Ureter (tissue), 1 donor: ENCODE results near the gene STAT3. TPM values are rescaled to one million over a fixed set of nuclear protein-coding genes. Genes with fewer than 3 reads are reported as not detected.
"Not testable (repeated sequence)": the region's sequence is repeated elsewhere in the genome, so short reads cannot be mapped to it uniquely, and the experiment has no call there.

ENCODE experiments used
- DNase-seq: peaks from one replicate; pipeline ENCODE4 v3.0.0-alpha.2; 2020; ENCODE audit warnings: low spot score
- total RNA-seq: library from RNA; stranded (reverse); gene quantifications from one replicate; pipeline ENCODE4 v1.2.4, GENCODE V29; 2023
- donor health status: DM: yes; HTN: yes; CAD: no.

Gene STAT3
- total RNA-seq, 1 donor from 2014 or later, result 295 TPM

DNA sequence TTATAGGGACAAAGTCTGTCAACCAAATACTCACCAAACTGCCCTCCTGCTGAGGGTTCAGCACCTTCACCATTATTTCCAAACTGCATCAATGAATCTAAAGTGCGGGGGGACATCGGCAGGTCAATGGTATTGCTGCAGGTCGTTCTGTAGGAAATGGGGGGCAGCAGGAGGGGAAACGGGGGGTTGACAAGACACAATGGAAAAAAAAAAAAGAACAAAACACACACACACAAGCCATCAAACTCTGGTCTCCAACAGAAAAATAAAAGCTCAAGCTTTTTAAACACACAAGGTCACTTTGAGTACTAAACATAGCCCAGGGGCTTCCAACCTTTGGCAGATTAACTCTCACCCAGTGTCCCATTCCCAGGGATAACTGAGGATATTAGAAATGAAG lies 71.5 kb downstream of the STAT3 start:
- no peak for DNase-seq

DNA sequence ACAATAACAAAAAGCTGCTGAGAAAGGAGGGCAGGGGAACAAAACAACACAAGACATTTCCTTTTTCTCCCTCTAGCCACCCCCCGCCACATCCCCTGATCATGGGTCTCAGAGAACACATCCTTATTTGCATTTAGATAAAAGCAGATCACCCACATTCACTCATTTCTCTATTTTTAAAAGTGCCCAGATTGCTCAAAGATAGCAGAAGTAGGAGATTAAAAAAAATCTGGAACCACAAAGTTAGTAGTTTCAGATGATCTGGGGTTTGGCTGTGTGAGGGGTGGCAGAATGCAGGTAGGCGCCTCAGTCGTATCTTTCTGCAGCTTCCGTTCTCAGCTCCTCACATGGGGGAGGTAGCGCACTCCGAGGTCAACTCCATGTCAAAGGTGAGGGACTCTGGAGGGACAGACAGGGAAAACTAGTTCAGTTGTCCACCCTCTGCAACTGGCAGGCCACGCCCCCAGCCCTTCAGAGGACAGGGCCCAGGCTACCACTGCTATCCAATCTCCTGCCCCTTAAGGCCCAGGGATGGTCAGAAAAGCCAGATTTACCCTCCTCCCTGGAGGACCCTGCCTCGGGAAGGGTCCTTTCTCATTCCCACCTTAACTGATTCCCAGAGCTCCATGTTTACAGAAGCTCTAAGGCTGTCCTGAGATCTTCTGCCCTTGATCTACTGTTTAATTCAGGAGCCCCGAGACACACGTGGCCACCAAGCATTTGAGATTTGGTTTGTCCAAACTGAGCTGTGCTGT lies 72.7 kb downstream of the STAT3 start:
- DNase-seq, result no peak

DNA sequence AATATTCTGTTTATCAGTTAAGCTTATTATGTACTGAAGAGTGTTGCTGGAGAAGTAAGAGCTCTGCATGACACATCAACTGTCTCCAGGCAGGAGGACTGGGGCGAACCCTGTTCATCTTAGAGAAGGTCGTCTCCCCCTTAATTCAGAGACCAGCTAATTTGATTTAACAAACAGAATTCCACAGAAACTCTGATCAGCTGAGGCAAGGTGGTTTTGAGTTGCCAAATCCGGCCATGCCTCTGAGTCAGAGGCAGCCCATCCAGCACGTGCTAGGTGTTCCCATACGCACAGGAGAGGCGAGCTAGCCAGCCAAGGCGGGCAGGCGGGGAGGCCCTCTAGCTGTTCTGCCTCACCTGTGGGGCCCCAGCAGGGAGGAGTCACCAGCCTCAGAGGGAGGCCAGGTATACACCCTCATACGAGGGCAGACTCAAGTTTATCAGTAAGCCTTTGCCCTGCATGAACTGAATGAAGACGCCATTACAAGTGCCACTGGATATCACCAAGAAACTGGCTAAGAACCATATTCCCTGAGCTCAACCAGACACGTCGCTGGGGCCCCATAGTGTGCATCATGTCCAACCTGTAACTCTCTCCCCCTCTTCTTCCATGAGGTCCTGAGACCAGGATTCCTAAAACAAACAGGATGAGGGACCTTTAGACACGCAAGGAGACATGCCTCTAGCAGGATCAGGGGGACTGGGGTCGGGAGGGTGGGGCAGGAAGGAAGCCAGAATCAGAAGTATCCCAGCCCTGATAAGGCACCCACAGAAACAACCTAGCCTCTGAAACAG lies 74.3 kb downstream of the STAT3 start:
- no peak for DNase-seq

DNA sequence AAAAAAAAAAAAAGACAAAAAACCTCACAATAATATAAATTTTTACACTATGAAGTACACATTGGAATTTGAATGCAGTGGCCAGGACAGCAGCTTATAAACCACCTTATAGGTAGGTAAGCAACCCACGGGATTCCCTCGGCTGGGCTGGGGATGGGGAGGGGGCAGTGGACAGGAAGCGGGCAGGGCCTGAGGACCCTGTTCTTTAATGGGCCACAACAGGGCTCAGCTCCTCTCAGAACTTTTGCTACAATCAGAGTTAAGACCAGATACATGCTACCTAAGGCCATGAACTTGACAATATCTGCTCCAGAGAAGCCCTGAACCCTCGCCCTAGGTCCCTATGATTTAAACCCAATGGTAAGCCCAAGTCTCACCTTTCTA lies 74.9 kb downstream of the STAT3 start:
- DNase-seq, result no peak

DNA sequence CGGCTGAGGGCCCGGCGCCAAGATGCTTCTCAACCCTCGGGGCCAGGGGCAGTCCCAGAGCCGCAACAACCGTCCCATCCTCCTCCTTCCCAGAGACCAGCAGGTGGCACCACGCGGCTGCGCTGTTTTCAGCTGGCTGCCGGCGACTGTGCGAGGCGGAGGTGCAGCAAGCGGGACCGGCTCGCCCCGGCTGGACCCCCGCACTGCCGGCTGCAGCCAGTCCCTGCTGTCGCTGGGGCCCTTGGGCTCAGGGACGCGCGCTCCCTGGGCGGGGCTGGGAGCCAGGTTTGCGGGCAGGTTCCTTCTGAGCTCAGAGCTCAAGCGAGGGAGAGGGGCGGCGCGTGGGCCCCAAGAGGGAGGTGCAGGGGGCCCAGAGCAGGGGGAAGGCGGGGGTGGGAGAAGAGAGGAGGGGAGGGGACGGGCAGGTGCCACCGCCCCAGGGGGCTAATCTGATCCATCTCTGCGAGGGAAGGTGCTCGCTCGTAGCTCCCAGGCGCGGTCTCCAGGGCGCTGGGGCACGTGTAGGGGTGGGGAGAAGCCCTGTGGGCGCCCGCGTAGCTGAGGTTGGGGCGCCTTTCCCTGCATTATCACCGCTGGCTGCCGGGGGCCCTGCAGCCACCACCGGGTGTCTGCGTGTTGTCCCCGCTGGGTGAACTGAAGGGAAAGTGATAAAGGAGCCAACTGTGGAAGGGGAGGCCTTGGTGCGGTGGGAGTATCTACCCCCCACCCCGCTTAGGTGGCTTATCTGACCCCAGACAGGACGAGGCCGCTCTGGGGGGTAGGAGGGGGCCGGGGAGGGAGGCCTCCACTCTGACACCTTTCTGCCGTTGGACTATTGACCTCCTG lies 75.7 kb downstream of the STAT3 start:
- DNase-seq, result peak; percentile 88

DNA sequence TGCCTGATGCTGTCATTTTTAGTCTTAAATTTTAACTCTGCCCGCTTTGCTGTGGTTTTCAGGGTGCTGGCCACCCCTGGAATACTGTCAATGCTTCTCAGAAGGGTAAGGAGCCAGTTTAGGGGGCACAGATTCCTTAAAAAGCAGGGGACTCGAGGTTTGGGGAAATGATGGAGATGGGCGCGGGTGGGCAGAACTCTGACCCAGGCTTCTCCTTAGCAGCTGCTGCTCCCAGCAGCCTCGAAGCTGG lies 76.3 kb downstream of the STAT3 start:
- DNase-seq, result no peak

DNA sequence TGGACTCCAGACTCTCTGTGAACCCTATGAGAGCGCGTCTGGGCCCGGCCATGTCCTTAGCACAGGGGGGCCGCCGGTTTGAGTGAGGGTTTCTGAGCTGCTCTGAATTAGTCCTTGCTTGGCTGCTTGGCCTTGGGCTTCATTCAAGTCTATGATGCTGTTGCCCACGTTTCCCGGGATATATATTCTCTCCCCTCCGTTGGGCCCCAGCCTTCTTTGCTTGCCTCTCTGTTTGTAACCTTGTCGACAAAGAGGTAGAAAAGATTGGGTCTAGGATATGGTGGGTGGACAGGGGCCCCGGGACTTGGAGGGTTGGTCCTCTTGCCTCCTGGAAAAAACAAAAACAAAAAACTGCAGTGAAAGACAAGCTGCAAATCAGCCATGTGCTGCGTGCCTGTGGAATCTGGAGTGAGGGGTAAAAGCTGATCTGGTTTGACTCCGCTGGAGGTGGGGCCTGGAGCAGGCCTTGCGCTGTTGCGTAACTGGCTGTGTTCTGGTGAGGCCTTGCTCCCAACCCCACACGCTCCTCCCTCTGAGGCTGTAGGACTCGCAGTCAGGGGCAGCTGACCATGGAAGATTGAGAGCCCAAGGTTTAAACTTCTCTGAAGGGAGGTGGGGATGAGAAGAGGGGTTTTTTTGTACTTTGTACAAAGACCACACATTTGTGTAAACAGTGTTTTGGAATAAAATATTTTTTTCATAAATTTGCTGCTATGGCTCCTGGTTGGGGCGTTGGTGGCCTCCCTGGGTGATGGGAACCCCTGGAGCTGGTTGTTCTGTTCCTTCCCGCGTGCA lies 76.8 kb downstream of the STAT3 start:
- DNase-seq, result peak; percentile 90

DNA sequence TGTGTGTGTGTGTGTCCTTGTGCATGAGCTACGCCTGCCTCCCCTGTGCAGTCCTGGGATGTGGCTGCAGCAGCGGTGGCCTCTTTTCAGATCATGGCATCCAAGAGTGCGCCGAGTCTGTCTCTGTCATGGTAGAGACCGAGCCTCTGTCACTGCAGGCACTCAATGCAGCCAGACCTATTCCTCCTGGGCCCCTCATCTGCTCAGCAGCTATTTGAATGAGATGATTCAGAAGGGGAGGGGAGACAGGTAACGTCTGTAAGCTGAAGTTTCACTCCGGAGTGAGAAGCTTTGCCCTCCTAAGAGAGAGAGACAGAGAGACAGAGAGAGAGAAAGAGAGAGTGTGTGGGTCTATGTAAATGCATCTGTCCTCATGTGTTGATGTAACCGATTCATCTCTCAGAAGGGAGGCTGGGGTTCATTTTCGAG lies 77.4 kb downstream of the STAT3 start:
- DNase-seq, result no peak

DNA sequence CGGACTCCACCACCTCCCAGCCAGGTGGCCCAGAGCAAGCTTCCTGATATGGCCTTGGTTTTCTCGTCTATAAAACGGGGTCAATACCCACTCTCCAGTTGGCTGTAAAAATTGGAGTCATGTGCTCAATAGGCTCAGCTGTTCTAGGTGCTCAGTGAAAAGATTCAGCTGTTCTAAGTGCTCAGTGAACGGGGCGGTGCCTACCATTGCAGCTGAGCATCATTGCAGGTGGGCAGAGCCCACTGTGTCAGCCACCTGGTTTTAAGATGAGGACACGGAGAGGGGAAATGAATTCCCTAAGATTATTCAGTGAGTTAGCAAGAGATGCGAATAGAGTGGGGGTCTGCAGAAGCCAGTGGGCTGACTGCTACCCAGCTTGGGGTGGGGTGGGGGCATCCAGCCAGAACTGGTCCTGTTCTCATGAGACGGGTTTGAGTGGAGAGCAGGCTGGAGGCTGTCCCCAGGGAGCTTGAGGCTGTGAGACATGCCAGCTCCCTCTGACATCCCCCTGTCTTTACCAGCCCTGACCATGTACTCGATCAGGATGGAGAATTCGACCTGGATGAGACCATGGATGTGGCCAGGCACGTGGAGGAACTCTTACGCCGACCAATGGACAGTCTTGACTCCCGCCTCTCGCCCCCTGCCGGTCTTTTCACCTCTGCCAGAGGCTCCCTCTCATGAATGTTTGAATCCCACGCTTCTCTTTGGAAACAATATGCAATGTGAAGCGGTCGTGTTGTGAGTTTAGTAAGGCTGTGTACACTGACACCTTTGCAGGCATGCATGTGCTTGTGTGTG lies 78.1 kb downstream of the STAT3 start:
- DNase-seq, result no peak

DNA sequence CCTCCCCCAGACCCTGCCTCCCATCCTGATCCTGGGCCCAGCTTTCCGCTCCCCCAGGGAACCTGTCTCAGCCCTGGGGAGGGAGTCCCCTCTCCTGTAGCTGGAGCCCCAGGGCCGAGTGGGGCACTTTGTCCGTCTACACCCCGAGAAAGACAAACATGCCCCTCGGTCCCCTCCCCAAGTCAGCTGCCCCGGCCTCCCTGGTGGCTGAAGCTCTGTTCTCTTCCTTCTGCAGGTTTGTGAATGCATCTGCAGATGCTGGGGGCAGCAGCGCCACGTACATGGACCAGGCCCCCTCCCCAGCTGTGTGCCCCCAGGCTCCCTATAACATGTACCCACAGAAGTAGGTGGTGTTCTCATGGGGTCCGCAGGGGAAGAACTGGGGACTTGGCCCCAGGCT lies 79.1 kb downstream of the STAT3 start:
- DNase-seq, result no peak

DNA sequence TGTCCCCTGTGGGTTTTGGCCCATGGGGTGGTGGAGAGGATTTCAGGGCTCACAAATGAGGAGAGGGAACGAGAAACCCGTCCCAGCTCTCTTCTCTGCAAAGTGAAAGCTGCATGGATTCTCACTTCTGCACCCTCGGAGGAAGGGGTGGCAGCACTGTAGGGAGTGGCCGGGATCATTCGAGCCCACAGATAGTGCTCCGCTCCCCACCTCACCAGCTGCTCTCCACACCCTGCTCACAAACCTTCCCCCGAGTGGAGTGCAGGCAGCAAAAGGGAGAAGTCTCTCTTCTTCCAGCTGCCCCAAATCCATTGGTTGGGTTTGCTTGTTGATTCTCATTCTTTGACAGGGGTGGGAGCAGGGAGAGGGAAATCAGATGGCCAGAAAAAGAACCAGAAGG lies 79.8 kb downstream of the STAT3 start:
- DNase-seq, result no peak

DNA sequence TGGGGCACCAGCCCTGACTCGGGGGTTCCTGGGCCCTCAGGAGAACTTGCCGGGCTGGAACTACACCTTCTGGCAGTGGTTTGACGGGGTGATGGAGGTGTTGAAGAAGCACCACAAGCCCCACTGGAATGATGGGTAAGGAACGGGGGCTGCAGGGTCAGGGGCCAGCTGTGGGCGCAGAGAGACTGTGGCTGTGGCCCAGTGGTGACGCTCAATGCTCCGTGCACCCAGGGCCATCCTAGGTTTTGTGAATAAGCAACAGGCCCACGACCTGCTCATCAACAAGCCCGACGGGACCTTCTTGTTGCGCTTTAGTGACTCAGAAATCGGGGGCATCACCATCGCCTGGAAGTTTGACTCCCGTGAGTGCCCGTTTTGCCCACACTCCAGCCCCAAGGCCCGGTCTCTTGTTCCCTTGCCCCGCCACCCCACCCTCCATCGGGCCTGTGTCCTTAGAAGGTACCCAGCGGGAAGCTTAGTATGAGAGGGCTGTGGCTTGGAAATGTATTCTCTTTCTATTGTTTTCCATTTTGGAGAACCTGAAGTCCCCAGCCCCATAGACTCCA lies 80.8 kb downstream of the STAT3 start:
- no peak for DNase-seq

DNA sequence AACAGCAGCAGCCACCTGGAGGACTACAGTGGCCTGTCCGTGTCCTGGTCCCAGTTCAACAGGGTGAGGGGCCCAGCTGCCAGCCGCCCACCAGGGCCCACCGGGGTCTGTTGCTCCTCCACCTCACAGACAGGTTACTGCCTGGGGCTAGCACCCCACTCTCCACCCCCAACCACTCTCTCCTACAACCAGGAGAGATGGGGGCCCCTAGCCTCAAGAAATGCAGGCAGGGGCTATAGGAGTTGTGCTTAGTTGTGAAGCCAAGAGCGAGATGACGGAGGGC lies 81.9 kb downstream of the STAT3 start:
- DNase-seq, result no peak

DNA sequence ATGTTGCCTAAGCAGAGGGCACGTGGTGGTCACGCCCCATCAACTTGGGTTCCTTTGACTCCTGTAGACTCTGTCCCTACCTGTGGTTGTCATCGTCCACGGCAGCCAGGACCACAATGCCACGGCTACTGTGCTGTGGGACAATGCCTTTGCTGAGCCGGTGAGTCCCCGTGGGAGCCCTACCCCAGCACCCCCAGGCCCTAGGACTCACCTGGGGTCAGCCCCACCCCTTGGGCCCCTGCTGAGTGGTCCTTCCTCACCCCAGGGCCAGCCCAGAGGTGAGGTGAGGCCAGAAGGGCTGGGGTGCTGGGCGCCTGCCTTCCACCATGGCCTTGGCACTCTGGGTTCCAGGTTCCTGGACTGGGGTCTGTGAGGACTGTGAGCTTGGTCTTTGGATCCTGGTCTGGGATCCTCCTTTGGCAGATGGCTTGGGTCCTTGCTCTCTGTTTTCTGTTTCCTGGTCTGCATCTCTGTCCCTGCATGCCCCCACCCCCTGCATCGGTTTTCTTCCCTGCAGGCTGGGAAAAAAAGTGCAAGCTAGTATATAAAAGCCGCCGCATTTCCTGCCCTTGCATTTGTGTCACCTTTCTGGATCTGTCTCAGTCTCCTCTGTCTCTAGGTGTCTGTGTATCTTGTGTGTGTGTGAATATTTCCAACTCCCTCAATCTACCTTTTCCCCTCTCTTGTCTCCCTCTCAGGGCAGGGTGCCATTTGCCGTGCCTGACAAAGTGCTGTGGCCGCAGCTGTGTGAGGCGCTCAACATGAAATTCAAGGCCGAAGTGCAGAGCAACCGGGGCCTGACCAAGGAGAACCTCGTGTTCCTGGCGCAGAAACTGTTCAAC lies 82.5 kb downstream of the STAT3 start:
- no peak for DNase-seq

DNA sequence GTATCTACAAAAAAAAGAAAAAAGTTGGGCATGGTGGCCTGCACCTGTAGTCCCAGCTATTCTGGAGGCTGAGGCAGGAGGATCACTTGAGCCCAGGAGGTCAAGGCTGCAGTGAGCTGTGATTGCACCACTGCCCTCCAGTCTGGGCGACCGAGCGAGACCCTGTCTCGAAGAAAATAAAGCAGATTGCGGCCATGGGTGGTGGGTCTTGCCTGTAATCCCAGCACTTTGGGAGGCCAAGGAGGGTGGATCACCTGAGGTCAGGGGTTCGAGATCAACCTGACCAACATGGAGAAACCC lies 83.3 kb downstream of the STAT3 start:
- not testable (repeated sequence) for DNase-seq

DNA sequence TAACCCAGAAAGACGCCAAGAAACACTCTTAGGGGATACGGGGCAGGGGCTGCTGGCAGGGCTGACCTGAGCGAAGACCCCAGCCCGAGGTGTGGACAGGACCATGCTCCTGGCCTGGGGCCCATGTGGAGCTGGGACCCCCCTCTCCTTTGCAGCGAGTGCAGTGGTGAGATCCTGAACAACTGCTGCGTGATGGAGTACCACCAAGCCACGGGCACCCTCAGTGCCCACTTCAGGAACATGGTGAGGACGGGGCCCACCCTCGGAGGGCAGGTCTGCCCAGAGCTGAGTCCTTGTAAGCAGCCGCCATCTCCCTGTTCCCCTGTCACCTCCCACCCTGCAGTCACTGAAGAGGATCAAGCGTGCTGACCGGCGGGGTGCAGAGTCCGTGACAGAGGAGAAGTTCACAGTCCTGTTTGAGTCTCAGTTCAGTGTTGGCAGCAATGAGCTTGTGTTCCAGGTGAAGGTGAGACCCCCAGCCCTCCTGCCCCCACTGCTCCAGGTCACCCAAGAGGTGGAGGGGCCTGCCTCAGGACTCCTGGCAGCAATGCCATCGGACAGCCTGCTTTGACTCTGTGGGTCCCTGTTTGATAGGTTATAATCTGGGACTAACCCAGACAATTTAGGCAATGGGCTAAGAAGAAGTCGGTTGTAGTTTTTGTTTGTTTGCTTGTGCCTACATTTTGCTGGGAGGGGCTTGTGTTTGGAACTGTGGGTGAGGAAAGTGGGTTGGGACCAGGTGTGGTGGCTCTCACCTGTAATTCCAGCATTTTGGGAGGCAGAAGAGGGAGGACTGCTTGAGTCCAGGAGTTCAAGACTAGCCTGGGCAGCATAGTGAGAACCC lies 83.8 kb downstream of the STAT3 start:
- DNase-seq, result no peak

DNA sequence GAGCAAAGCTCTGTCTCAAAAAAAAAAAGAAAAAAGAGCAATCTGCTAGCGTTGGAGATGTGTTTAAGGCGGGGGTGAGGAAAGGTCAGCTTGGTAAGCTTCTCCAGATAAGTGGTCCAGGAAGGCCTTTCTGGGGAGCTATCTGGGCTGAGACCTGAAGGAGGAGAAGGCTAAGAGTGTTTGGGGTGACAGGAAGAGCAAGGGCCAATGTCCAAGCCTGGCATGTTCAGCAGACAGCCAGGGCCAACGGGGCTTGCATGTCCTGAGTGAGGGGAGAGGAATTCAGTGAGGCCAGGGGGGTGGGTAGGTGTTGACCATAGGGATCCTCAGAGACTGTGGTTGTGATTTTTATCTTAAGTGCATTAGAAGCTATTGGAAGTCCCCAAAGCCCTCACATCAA lies 84.5 kb downstream of the STAT3 start:
- DNase-seq, result no peak

DNA sequence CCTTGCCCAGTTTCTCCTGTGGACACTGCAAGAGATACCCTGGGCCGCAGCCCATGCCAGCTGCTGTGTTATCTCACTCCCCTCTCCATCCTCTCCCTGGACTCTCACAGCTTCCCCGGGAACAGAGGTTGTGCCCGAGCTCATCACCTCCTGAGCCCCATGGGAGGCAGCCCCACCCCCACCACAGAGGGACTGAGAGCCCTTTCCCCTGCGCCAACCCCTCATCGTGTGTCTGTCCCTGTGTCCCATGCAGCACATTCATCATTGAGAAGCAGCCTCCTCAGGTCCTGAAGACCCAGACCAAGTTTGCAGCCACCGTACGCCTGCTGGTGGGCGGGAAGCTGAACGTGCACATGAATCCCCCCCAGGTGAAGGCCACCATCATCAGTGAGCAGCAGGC lies 87.2 kb downstream of the STAT3 start:
- DNase-seq, result no peak

DNA sequence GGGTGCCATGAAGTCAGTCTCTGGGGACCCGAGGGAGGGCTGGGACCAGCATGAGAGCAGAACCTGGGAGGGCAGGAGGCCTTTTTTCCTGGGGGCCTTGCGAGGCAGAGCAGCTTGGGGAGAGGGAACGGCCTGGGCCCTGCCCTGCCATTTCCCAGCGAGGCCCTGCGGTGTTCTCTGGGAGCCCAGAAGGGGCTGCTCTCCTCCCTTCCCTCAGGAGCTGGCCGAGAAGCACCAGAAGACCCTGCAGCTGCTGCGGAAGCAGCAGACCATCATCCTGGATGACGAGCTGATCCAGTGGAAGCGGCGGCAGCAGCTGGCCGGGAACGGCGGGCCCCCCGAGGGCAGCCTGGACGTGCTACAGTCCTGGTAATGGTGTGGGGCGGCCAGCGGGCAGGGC lies 88.3 kb downstream of the STAT3 start:
- not testable (repeated sequence) for DNase-seq
